RPMI7951 (cell line): ENCODE data around the gene ANXA9. TPM values are rescaled to one million over a fixed set of nuclear protein-coding genes. Genes with fewer than 3 reads are reported as not detected.

ENCODE experiments used
- DNase-seq: peaks from one replicate; pipeline ENCODE4 v3.0.0-alpha.2; 2012; ENCODE audit warnings: low read depth
- total RNA-seq: library from RNA; depleted of rRNA; stranded (reverse); fragments of >200 nt; shearing (Covaris generic); gene quantifications from 2 replicates; pipeline ENCODE4 v1.2.3, GENCODE V29; 2014; rRNA removed

Gene ANXA9, protein sequence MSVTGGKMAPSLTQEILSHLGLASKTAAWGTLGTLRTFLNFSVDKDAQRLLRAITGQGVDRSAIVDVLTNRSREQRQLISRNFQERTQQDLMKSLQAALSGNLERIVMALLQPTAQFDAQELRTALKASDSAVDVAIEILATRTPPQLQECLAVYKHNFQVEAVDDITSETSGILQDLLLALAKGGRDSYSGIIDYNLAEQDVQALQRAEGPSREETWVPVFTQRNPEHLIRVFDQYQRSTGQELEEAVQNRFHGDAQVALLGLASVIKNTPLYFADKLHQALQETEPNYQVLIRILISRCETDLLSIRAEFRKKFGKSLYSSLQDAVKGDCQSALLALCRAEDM
- total RNA-seq = 0.20 TPM in 1 of 2 replicates, not detected in the other

DNA sequence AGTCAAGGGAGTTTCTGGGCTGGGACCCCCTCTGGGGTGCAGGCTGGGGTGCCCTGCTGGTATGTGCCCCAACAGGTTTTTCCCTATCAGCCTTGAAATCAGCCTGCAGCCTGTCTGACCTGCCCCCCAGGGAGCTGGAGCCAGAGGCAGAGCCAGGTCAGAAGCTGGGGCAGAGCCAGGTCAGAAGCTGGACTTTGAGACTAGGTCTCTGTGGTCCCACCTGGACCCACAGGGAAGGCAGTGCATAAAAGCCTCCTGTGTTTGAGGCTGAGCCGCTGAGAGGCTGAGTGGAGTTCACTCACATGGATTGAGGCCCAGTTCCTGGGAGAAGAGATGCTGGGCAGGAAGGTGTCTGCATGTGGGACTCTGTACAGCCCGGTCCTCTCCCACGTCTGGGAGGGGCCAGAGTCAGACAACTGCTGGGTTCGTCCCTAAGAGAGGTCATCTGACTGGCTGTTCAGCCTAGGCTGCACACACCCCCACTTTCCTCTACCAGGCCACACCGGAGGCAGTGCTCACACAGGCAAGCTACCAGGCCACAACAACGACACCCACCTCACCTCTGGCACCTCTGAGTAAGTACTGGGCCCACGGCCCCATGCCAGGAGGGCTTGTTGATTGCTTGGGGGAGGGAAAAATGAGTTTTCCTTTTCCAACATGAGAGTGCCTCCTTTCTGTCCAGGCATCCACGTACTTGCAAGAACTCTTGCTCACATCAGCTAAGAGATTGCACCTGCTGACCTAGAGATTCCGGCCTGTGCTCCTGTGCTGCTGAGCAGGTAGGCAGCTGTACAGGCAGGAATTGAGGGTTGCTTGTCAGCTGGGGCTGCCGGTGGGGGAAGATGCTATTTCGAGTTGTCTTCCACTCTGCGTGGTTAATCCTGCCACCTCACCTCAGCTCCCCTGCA, at the start of gene ANXA9:
ANXA9 (plus strand) TSS at position 488 of the 908 bp plus-strand sequence. CDS start 814 bp downstream, outside the sequence.
- DNase-seq = no peak

DNA sequence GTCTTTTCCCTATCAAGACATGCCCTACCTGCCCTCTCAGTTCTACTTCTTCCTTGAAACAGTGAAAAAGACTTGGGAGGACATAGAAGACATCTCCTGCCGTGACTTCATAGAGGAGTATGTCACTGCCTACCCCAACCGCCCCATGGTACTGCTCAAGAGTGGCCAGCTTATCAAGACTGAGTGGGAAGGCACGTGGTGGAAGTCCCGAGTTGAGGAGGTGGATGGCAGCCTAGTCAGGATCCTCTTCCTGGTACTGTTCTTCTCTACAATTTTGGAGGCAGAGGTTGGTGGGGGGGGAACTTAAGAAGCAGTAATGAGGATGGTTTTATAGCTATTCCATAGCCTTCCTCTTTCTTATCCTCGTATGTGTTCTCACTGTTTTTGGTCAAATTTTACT, 37.2 kb upstream of the ANXA9 start:
- no peak for DNase-seq

DNA sequence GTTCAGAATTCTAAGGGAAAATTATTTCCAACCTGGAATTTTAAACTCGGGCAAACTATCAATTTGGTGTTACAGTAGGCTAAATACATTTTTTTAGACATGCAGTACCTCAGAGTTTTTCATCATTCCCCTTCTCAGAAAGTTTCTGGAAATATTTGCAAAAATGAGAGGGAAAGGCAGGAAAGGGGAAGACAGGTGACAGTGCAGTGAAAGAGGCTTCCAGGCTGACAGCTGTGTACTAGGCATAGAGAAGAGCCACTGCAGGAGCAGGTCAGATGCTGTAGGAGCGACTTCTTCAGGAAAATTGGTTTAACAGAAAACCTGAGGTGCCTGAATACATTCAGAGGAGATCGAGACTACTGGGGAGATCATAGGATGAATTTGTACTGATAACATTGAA, 27.4 kb upstream of the ANXA9 start:
- no peak for DNase-seq

DNA sequence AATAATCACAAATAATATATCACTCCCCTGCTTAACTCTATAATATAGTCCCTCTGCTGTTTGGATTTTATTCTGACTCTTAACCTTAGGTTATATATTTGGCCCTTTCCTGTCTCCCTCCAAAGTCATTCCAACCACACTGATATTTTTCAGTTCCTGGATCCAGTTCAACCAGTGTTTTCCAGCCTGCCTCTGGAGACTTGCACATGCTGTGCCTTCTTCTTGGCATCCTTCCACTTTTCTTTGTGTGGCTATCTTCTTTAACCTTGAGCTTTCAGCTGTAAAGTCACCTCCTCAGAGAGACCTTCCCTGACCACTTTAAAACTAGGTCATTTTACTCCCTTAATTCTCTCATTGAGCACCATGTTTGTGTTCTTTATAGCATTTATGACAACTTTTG, 26.8 kb upstream of the ANXA9 start:
- no peak for DNase-seq

DNA sequence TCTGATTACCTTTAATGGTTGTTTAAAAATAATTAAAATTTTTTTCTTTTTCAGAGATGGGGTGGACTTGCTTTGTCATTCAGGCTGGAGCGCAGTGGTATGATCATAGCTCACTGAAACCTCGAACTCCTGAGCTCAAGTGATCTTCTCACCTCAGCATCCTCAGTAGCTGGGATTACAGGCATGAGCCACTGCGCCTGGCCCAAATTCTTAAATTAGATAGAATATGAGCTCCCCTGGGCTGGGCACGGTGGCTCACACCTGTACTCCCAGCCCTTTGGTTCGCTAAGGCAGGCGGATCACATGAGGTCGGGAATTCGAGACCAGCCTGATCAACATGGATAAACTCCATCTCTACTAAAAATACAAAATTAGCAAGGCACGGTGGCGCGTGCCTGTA, 24.4 kb upstream of the ANXA9 start:
- no peak for DNase-seq

DNA sequence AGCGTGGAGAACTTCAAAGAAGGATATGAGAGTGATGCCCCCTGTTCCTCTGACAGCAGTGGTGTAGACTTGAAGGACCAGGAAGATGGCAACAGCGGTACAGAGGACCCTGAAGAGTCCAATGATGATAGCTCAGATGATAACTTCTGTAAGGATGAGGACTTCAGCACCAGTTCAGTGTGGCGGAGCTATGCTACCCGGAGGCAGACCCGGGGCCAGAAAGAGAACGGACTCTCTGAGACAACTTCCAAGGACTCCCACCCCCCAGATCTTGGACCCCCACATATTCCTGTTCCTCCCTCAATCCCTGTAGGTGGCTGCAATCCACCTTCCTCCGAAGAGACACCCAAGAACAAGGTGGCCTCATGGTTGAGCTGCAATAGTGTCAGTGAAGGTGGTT, 21.4 kb upstream of the ANXA9 start:
- DNase-seq = no peak

DNA sequence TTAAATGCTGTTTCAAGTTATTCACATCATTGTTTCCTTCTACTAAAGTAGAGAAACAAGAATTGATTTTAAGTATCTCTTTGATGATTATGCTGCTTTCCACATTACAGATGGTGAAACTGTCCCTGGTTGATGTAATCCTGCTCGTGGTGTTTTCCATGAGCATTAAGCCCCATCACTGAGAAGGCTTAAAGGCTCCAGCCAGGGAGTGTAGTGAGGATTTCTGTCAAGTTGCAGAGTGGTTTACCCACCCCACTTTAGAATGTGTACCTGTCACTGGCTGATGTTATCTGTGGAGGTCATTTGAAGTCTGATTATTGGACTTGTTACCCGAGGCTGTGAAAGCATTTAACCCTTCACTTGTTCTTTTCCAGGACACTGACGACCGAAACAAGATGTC, 20.3 kb upstream of the ANXA9 start:
- DNase-seq = no peak

DNA sequence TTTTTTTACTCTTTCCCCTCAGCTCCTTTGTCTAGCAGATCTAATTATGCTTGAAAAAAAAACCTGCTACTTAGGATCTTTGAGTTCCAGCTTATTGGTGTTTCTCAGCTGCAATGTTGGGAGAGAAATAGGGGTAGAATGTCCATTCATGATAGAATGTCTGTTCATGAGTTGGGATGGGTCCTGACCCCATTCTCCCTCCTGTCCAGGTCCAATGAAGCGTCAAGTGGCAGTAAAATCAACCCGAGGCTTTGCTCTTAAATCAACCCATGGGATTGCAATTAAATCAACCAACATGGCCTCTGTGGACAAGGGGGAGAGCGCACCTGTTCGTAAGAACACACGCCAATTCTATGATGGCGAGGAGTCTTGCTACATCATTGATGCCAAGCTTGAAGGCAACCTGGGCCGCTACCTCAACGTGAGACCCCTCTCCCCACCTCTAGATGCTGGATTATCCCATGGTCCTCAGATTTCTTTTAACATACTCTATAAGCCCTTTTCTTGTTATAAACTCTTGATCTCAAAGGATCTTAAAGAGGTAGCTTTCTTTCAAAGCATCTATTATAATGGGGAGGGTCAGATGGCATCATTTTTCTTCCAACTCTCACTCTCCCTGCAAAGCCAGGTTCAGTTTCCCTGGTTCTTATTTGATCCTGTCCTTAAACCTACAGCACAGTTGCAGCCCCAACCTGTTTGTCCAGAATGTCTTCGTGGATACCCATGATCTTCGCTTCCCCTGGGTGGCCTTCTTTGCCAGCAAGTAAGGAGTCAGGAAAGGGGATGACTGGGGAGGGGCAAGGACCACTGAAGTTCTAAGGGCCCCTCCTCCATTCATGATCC, 18.6 kb upstream of the ANXA9 start:
- no peak for DNase-seq

DNA sequence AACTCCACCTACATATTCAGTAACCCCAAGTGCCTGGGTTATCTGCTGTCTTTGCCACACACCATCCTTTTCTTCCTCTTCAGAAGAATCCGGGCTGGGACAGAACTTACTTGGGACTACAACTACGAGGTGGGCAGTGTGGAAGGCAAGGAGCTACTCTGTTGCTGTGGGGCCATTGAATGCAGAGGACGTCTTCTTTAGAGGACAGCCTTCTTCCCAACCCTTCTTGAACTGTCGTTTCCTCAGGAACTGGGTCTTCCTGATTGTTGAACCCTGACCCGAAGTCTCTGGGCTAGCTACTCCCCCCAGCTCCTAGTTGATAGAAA, 18.0 kb upstream of the ANXA9 start:
- DNase-seq = no peak

DNA sequence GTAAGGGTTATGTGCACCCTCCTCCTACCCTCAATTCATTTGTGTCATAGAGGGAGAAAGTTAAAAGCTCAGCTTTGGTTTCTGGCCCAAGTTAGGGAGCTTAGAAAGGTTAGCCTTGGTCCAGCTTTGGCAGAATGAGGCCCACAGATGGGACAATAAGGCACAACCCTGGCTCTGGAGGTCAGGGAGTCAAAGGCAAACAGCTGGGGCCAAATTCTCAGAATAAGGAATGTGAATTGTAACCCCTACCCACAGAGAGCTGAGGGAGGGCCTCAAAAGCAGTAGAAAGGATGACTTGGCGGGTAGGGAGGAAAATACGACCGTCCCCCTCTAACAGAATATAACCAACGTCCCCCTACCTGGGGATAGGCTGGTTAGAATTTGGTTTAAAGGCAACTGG, 16.5 kb upstream of the ANXA9 start:
- no peak for DNase-seq

DNA sequence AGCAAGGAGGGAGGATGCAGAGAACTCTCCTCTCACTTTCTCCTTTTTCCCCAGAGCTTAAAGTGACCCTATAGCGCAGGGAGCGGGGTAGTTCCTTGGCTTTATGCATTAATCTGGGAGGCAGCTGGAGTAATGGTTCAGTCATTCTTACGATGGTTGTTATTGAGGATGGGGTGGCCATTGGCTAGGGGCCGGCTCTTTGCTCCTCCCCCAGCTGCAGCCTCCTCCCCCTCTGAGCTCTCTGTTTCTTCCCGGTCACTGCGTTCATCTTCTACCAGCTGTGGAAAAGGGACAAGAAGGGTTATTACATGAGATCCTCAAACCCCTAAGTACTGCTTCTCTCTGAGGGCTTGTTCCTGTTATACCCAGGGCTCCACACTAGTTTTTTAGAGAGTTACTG, 16.1 kb upstream of the ANXA9 start:
- no peak for DNase-seq

DNA sequence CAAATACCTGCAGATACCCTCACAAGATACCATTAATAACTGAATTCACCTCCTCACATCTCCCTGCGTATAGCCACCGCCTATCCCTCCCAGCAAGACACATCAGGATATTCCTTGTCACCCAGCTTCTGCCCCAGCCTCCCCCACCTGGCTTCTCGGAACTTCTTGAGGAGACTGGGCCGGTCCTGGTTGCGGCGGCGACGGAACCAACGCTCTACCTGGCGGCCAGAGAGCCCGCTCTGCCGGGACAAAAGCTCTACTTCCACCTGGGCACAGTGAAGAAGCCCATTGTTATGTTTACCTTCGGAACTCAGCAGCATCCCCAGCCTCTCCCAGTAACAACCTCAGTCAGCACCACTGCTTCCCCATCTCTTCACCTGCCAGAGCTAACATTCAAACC, 14.2 kb upstream of the ANXA9 start:
- DNase-seq = no peak

DNA sequence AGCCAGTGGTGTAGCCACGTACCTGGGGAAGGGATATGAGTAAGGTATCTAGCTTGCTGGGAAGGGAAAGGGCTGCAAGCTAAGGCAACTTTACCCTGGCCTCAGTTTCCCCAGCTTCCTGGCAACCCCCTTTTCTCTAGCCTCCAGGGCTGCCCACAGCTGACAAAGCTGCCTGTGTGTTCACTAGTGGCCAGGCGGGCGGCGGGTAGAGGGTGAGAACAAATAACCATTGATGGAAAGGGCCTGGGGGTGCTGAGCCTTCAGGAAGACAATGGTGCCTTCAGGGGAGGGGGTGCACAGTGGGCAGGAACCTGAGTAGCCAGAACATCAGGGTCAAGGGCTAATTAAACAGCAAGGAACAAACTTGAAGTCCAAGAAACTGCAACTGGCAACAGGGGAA, 13.6 kb upstream of the ANXA9 start:
- DNase-seq = no peak

DNA sequence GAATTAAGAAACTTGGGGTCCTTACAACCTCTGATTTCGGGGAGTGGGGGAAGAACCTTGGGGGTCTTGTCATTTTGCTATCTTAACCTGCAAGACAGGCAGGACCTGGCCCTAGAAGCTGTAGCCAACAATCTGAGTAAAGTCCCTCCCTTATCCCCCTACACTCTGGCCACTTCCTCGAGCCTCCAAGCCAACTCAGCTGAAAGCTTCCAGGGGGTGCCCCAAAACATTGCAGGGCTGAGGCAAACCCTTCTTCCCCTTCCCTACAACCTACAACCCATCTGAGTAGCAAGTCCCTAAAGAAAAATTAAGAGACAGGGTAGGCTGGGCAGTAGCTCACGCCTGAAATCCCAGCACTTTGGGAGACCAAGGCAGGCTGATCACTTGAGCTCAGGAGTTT, 12.5 kb upstream of the ANXA9 start:
- DNase-seq = no peak

DNA sequence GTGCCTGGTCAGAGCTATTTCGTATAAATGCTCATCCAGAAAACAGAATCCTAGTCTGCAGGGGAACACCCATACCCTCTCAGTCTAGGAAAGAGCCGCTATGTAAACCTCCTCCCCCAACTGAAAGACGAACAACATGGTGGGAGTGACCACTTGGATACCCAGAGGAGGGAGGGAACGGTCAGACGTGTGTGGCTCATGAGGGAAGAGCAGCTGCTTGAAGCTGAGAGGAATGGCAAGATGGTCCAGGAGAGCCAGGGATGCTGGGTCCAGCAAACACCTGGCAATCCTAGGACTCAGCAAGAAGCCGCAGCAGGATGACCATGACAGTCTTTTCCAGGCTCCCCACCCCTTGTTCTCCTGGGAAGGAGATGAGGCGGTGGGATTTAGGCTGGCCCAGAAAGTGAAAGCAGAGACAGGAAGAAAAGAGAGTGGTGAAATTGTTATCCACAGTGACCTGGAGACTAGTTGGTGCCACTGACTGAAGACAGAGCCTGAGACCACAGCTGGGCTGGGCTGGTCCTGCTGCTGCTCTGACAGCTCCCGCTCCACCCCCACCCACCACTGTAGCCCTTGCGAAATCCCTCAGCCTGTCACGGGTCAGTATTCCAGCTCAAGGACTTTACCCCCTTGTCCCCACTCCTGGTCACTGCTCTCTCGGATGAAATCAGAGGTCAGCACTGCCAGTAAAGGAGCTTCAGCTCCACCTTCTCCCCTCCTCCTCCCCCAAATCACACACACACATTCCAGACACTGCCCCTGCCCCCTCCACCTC, 11.1 kb upstream of the ANXA9 start:
- peak; percentile 37 for DNase-seq

DNA sequence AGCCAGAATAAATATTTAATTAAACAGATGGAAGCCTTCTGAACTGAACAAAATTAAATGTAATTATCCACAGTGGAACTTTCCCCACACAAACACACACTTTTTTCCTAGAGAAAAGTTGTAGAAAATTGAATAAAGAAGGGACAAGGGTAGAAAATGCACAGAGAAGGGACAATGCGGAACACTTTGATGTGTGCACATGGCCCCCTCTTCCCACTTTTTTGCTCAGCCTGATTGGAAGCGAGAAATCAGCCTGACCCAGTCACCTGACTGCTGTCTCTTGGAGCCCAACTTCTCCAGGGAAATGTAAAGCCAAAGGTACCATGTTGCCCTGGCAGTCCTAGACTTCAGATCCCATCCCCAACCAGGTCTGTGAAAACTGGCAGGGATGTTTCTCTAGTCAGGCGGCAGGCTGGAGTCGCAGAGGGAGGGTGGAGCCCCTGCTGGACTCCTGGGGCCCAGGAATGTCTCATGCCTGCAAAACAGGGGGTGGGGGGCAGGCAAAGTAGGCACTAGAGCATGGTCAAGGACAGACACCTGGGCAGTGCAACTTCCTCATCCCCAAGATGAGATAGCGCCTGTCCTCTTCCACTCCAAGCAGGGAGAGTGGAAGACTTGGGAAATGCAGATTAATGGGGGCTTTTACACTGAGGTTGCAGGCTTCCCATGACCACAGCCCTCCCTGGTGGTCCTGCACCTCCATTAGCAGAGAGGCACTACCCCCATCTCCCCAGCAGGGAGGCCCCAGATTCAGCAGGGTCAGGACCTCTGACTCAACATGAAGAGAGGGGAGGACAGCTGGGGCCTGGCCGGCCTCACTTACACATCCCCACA, 10.3 kb upstream of the ANXA9 start:
- DNase-seq = peak; percentile 21

DNA sequence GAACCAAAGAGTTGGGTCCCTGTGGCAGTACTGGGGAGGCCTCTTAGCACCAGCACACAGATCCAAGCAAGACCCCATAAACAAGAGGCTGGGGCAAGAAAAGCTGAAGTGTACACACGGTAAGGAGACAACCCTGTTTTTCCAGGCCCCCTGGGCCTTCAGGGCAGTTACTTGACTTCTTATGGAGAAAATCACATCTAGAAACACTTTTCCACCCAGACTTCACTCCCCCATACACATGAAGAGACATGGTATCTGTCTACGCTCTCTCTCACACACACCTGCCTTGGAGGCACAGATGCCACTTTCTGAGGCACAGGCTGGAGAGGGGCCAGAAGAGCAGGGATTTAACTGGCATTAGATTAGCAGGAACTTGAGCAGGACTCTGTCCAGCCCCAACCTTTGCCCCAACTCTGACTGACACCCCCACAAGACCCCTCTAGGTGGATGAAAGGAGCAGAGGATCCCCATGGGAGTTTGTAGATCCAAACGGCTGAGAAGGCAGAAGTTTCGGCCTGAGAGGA, 9.6 kb upstream of the ANXA9 start:
- no peak for DNase-seq

DNA sequence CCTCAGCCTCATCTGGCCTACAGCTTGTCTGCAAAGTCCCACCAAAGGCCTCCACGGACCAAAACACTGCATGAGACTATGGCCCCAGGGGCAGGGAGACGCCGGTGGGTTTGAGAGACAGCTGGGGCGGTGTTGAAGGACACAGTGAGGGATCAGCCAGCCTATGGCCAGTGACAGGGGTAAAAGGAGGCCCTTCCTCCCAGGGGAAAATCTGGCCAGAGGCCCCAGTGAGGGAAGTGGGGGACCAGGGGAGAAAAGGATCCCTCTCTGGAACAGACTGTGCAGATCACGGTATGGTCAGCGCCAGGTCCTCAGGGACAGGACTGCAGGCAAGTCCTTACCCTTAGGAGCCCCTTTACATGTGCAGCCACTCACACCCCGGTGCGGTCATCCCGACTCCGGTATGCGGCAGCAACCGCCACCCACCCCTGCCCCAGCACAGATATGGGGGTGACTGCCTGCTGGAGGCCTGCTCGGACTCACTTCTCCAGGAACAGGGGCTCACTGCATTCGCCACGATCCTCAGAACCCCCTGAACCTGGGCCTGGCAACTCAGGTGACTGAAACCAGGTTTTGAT, 8.7 kb upstream of the ANXA9 start:
- DNase-seq = peak; percentile 19

DNA sequence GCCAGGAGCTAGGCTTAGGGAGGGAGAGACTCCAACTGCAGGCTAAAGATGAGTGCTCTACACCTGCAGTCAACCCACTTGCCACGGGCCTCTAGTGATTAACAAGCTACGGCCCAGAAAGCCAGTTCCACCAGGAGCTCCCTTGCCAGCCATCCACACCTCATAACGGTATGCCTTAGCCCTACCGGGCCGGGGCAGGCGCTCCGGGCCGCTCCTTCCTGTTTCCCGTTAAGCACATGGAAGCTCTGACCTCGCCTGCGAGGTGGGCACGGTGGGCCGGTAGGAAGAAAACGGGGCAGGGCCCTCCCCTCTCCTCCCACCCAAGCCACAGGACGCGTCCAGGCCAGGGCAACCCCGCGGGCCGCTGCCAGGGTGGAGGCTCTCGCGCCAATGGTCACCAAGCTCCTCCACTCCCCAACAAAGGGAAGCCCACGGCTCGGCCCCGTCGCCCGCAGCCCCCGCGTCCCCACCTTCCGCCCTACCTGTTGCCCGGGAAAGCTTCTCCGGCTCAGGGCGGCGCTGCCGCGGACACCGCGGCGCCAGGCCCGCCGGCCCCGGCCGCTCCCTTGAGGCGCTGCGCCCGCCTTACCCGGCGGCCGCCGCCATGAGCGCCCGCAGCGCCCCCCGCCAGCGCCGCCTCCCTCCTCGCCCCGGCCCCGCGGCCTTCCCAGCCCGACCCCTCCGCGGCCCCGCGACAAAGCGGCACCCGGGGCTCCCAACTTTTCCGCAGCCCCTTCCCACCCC, 8.1 kb upstream of the ANXA9 start:
- DNase-seq = peak; percentile 13
